Tibial nerve (tissue), 3 donors: ENCODE measurements around the gene SERF1B.
"Not testable (repeated sequence)": the region's sequence is repeated elsewhere in the genome, so short reads cannot be mapped to it uniquely, and the experiment has no call there.

ENCODE experiments used
- POLR2A ChIP-seq, 2 donors: fragments of 450-650 bp; IDR thresholded peaks; one replicate each; pipeline ENCODE4 v1.6.1; 2017; ENCODE audit warnings: antibody characterized with exemption in 2 of 2, mild to moderate bottlenecking in 2 of 2, moderate library complexity in 2 of 2
- TF ChIP-seq, protein P1 (sequence below), 5 experiments: fragments of 200-600 bp in 3 of 5; fragments of 450-650 bp in 2 of 5; sonication (generic) in 3 of 5; IDR thresholded peaks; one replicate each; pipeline ENCODE4 v1.5.1; 2016 to 2019; ENCODE audit warnings: antibody characterized with exemption in 5 of 5, mild to moderate bottlenecking in 3 of 5, moderate library complexity in 2 of 5

DNA sequence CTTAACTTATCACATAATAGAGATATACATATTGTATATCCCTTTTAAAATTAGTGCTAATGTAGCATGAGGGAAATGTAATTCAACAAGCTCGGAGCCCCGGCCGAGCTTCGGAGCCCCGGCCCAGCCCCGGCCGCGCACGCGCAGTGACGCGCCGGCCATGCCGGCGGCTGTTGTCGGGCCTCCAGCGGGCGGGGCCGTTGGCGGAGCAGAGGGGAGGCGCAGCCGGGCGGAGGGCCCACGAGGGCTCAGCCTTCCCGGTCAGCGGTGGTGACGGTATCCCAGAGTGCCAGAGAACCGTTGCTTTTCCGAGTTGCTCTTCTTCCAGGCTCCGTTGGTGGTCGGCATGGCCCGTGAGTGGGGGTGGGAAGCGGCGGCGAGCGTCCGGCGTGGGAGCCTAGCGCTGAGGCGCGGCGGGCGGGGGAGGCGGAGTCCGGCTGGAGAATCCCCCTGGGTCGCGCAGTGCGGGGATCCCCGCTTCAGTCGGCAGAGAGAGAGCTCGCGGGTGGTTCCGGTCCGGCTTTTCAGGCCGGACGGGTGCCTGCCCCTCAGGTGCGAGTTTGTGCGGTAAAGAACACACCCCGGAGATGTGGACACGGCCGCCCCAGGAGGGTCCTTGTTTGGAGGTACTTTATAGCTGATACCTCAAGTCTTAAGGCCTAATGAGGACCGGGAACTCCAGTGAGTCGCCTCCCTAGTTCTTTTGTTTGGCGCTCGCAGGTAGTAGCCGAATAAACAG is at the start of gene SERF1B:
- TF ChIP-seq, protein P1, sequence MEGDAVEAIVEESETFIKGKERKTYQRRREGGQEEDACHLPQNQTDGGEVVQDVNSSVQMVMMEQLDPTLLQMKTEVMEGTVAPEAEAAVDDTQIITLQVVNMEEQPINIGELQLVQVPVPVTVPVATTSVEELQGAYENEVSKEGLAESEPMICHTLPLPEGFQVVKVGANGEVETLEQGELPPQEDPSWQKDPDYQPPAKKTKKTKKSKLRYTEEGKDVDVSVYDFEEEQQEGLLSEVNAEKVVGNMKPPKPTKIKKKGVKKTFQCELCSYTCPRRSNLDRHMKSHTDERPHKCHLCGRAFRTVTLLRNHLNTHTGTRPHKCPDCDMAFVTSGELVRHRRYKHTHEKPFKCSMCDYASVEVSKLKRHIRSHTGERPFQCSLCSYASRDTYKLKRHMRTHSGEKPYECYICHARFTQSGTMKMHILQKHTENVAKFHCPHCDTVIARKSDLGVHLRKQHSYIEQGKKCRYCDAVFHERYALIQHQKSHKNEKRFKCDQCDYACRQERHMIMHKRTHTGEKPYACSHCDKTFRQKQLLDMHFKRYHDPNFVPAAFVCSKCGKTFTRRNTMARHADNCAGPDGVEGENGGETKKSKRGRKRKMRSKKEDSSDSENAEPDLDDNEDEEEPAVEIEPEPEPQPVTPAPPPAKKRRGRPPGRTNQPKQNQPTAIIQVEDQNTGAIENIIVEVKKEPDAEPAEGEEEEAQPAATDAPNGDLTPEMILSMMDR (IDR thresholded peaks at IDR 0.05) = not testable (repeated sequence)
- TF ChIP-seq POLR2A (IDR thresholded peaks at IDR 0.05) = not testable (repeated sequence)
